NCI-H2196 treated with DMSO at 0.1 percent for 48 hours (cell line): ENCODE measurements around the gene CCL14.
"Not testable (repeated sequence)": the region's sequence is repeated elsewhere in the genome, so short reads cannot be mapped to it uniquely, and the experiment has no call there.

Source experiments
- DNase-seq: peaks from one replicate; lab custom pipeline; 2025; ENCODE audit not compliant: unreplicated experiment; lab: John Stamatoyannopoulos, UW

Gene CCL14

DNA sequence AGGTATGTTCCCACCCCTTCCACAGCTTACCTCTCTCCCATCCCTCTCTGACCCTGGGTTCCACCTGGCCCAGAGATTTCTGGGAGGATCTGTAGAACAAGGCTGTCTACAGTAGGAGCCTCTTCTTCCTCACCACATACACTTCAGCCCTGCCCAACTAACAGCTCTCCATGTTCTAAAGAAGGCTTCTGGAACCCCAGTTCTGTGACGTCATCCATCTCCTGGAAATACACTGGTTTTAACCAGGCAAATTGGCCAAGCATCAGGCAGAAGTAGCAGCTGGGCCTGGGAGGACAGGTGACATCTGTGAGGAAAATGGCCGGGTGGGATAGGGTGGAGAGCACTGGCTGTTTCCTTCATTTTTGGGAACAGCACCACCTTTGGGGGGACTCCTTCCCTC is 43.0 kb downstream of the CCL14 start, which contains the start of gene LYZL6:
Gene LYZL6, minus strand, starts transcription at position 177 of the 400 bp plus-strand sequence. CDS start 4,357 bp downstream, outside the sequence.
- DNase-seq, result no peak

GRCh38 chr17:35942588-35943186 is 43.8 kb downstream of the CCL14 start:
- no peak for DNase-seq

- DNase-seq, result not testable (repeated sequence)
Observed at GRCh38 chr17:35938492-35938891, 48.0 kb downstream of the CCL14 start.

DNA sequence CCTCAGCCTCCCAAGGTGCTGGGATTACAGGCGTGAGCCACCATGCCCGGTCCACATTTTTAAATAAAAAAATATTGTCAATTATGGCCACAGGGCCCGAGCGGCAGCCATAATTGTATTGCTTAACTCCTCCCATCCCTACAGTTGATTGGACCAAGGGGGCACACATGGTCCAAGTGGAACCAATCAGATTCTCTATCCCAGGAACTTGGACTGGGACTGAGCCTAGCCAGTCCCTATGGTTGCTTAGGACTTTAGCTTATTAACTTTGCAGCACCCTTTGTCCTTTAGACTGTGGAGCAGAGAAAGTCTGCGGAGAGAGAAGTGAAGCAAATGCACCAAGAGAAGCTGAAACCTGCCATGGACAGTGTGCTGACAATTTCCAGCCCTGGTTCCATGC is 50.5 kb downstream of the CCL14 start:
- DNase-seq, result no peak

- no peak for DNase-seq
Observed at GRCh38 chr17:35934760-35935159, 51.8 kb downstream of the CCL14 start.
